ENCODE results near the gene MMP10.

- TF ChIP-seq CTCF (IDR thresholded peaks at IDR 0.05) (no peak), POLR2A (IDR thresholded peaks at IDR 0.05) (no peak)
Measured at GRCh38 chr11:102749101-102749722, 31.2 kb downstream of the MMP10 start.

Measured in uterus (tissue), 2 donors.